ENCODE data around the gene ZNF441.
"Not testable (repeated sequence)": the region's sequence is repeated elsewhere in the genome, so short reads cannot be mapped to it uniquely, and the experiment has no call there.

ZNF441 gene

DNA sequence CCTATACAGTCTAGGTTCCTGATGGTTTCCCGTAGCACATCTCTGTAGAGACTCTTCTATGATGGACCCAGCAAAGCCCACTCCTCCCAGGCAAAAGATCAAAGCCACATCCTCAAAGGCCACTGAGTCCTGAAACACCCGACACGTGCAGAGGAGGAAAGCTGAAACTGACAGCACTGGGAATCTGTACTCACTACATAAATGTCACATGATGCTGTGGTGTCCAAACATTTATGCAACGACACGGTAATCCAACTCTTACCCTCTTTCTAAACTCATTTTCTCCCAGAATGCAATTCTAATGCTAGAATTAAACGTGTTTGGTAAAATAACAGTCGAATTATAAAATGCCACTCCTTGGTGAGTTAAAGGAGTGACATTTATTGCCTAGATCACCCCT is 7.0 kb upstream of the ZNF441 start:
- no peak for DNase-seq (ENCODE audit: extremely low read depth, low read depth)
- no peak for TF ChIP-seq CTCF (IDR thresholded peaks at IDR 0.05; ENCODE audit: low read depth, low read length)

DNA sequence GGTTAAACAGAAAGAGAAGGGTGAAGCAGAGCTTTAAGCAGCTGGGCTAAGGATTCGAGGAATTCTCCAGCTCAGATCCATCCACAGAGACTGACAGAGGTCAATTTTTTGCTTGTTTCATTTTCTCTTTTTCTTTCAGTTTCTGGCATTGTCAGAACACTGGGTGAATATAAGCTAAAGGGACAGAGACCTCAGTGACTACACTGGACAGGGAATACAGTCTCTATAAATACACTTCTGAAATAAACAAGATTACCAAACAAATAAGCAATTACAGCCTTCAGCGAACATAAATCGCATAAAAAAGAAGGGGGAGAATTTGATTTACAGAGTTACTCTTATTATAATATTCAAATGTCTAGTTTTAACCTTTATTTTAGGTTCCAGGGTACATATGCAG is 3.7 kb upstream of the ZNF441 start:
- no peak for TF ChIP-seq CTCF (IDR thresholded peaks at IDR 0.05; ENCODE audit: low read depth, low read length)
- no peak for DNase-seq (ENCODE audit: extremely low read depth, low read depth)

DNA sequence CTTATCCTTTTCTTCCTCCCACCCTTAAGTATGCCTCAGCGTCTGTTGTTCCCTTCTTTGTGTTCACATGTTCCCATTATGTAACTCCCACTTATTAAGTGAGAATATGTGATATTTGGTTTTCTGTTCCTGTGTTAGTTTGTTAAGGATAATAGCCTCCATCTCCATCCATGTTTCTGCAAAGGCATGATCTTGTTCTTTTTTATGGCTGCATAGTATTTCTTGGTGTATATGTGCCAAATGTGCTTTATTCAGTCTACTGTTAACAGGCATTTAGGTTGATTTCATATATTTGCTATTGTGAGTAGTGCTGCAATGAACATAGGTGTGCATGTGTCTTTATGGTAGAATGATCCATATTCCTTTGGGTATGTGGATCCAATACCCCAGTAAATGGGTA is 3.2 kb upstream of the ZNF441 start:
- DNase-seq (ENCODE audit: extremely low read depth, low read depth), result no peak
- TF ChIP-seq CTCF (IDR thresholded peaks at IDR 0.05; ENCODE audit: low read depth, low read length), result no peak

- TF ChIP-seq CTCF (IDR thresholded peaks at IDR 0.05; ENCODE audit: low read depth, low read length), result no peak
- no peak for DNase-seq (ENCODE audit: extremely low read depth, low read depth)
Observed at GRCh38 chr19:11767633-11768133, 883 bp downstream of the ZNF441 start.

DNA sequence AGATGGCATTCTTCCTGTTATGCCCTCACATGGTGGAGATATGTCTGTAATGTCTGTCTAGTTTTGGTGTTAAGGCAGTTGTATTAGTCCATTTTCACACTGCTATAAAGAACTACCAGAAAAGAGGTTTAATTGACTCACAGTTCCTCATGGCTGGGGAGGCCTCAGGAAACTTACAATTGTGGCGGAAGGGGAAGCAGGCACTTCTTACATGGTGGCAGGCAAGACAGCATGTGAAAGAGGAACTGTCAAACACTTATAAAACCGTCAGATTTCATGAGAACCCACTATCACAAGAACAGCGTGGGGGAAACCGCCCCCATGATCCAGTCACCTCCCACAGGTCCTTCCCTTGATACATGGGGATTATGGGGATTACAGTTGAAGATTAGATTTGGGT is 3.2 kb downstream of the ZNF441 start:
- DNase-seq (ENCODE audit: extremely low read depth, low read depth), result no peak
- TF ChIP-seq CTCF (IDR thresholded peaks at IDR 0.05; ENCODE audit: low read depth, low read length), result no peak

DNA sequence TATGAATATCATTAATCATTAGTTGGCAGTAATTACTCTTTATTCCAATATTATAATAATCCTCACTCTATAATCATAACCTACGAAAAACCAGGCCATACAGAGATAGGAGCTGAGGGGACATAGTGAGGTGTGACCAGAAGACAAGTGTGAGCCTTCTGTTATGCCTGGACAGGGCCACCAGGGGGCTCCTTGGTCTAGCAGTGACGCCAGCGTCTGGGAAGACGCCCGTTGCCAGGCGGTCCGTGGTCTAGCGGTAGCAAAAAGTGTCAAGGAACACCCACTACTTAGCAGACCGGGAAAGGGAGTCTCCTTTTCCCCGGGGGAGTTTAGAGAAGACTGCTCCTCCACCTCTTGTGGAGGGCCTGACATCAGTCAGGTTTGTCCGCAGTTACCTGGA is 4.7 kb downstream of the ZNF441 start:
- not testable (repeated sequence) for DNase-seq (ENCODE audit: extremely low read depth, low read depth)

GRCh38 chr19:11776669-11777068 is 9.9 kb downstream of the ZNF441 start:
- not testable (repeated sequence) for DNase-seq (ENCODE audit: extremely low read depth, low read depth)

GRCh38 chr19:11780431-11781020 is 13.7 kb downstream of the ZNF441 start:
- TF ChIP-seq CTCF (IDR thresholded peaks at IDR 0.05; ENCODE audit: low read depth, low read length), result no peak
- no peak for DNase-seq (ENCODE audit: extremely low read depth, low read depth)
